Airway epithelial cell (primary cell): ENCODE data around the gene PCYT1B. TPM values are rescaled to one million over a fixed set of nuclear protein-coding genes. Genes with fewer than 3 reads are reported as not detected.

Experiments
- total RNA-seq: library from RNA; depleted of rRNA; stranded (reverse); fragments of >200 nt; gene quantifications from 2 replicates; pipeline ENCODE4 v1.2.3, GENCODE V29; 2015

PCYT1B gene
- total RNA-seq = 0.60 and 1.1 TPM in 2 replicates

DNA sequence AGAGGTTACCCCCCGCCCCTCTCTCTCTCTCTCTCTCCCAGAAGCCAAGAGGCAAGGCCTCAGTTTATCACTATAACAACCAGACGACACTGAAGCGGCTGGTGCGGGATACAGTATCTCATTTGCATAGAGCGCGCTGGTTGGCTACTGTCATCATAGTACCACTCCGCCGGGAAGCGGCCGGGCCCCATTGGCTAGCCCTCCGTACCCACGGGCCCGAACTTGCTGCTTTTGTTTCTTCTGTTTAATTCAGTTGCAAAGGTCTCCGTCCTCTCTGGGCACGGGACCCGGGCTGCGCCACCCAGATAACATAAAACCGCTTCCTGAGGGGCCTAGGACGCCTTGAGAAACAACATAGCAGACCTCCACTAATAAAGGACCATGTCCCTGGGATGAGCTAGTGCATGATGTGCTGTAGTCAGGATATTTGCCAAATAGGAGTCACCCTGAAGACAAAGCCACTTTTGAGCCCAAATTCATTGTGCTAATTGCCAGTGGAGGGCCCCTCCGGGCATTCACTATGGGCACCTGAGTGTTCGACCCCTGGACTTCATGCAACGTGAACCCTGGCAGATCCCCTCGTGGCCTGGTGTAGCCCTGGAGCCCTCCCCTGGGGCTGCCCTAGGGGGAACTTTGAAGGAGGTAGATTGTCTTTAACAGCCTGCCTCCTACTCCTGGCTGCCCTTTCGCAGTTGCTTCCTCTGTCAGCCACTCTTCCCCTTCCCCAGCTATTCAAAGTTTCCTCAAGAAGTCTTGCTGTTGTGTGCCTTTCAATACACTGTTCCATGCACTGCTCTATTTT lies at the start of gene PCYT1B:
Gene PCYT1B, minus strand, starts transcription at position 91 of the 802 bp plus-strand sequence. CDS start 242 bp downstream, outside the sequence.

DNA sequence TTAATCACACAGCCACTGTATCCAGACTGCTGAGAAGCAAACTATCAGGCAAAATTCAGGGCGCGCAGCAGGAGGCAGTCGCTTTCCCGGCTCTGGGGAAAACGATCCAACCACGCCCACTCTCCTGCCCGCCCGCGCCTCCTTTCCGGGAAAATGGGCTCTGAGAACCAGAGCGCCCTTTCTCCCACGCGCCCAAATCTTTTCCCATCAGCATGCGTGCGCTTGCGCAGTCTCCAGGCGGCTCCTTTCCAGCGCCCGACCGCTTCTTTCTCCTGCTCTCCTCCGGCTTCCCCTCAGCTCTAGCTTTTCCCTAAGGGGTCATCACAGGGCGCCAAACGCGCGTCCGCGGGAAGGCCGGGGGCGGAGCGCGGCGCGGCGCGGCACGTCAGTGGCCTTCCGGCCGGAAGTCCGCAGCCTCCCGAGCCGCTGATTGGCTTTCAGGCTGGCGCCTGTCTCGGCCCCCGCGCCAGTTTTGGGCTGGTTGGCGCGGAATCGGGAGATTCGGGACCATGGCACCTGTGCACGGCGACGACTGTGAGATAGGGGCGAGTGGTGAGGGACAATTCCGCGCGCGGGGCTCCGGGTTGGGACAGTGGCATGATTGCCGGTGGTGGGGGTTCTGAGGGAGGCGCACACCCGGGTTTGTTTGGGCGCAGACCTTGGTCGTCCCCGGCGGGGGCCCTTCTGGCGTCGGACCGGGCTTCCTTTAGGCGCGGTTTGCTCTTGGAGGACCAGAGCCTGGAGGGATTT lies 46.5 kb upstream of the PCYT1B start, which contains the start of gene POLA1:
Gene POLA1, plus strand, starts transcription at position 466 of the 750 bp plus-strand sequence. Its CDS starts 44 bp downstream, at position 510.

Other genes with a start within 250 kb of the PCYT1B start
- 9.5 and 14.6 TPM in 2 replicates for gene PDK3, start 182.1 kb downstream of the PCYT1B start, total RNA-seq
- gene POLA1, start 46.6 kb upstream of the PCYT1B start, total RNA-seq = 6.2 and 9.1 TPM in 2 replicates